Panc1 (cell line): ENCODE measurements around the gene UFSP2. TPM values are rescaled to one million over a fixed set of nuclear protein-coding genes. Genes with fewer than 3 reads are reported as not detected.
"Not testable (repeated sequence)": the region's sequence is repeated elsewhere in the genome, so short reads cannot be mapped to it uniquely, and the experiment has no call there.

ENCODE experiments used
- ATAC-seq: fragments of 200-7000 bp; cut with Tn5 transposase; 2 replicates; pipeline ENCODE4 v1.9.1; 2020; ENCODE audit warnings: mild to moderate bottlenecking, moderate library complexity
- BruUV-seq: library from RNA; stranded (reverse); fragments of 400-500 nt; replicated peaks from 2 replicates; lab custom pipeline; 2021; lab: Mats Ljungman, UMichigan
- CTCF ChIA-PET: fragments of 300-600 bp; sonication (Branson Sonifier 250); formaldehyde crosslinking; loops from one replicate; lab custom pipeline; 2022; ENCODE audit warnings: antibody characterized with exemption; lab: Charles Lee
- POLR2A ChIA-PET: fragments of 300-600 bp; sonication (Branson Sonifier 250); formaldehyde crosslinking; loops from one replicate; lab custom pipeline; 2022; ENCODE audit warnings: antibody characterized with exemption; lab: Charles Lee
- DNase-seq: peaks from one replicate; pipeline ENCODE4 v3.0.0-alpha.2; 2010; ENCODE audit warnings: low read depth, low spot score
- H3K27ac ChIP-seq: 2 replicates; pipeline ENCODE4 v1.5.1; 2011; ENCODE audit warnings: mild to moderate bottlenecking, low read length, inconsistent platforms
- H3K27me3 ChIP-seq: fragments of 200-500 bp; sonication (Bioruptor generic); 2 replicates; pipeline ENCODE4 v1.6.0; 2014; ENCODE audit warnings: low read length, inconsistent platforms; ENCODE audit not compliant: control insufficient read depth, insufficient read depth
- H3K36me3 ChIP-seq: fragments of 200-500 bp; sonication (Bioruptor generic); 2 replicates; pipeline ENCODE4 v1.5.1; 2014; ENCODE audit warnings: inconsistent platforms, mild to moderate bottlenecking, low read length, moderate library complexity; ENCODE audit not compliant: control insufficient read depth, insufficient read depth
- H3K4me1 ChIP-seq: 2 replicates; pipeline ENCODE4 v1.5.1; 2011; ENCODE audit warnings: inconsistent platforms, mild to moderate bottlenecking, low read length, moderate library complexity; ENCODE audit not compliant: control insufficient read depth, insufficient read depth
- H3K4me3 ChIP-seq, 2 experiments: 2 replicates each; pipeline ENCODE4 v1.5.1; 2011 to 2012; ENCODE audit warnings: low read depth in 2 of 2, low read length in 2 of 2, mild to moderate bottlenecking in 2 of 2, inconsistent platforms in 1 of 2, moderate library complexity in 1 of 2
- H3K9me3 ChIP-seq: fragments of 200-500 bp; sonication (Bioruptor generic); 2 replicates; pipeline ENCODE4 v1.5.1; 2014; ENCODE audit warnings: low read depth, mild to moderate bottlenecking, inconsistent platforms, low read length, moderate library complexity; ENCODE audit not compliant: control insufficient read depth, insufficient read depth
- POLR2AphosphoS5 ChIP-seq: IDR thresholded peaks from 2 replicates; pipeline ENCODE4 v1.6.1; 2012; ENCODE audit warnings: mild to moderate bottlenecking, low read depth, low read length, moderate library complexity
- SIN3A ChIP-seq: IDR thresholded peaks from 2 replicates; pipeline ENCODE4 v1.6.1; 2012; ENCODE audit warnings: low read depth, mild to moderate bottlenecking, low read length, moderate library complexity, borderline replicate concordance; ENCODE audit not compliant: insufficient read depth
- TCF7L2 ChIP-seq: IDR thresholded peaks from 2 replicates; pipeline ENCODE4 v1.6.1; 2011; ENCODE audit warnings: mild to moderate bottlenecking, low read depth, low read length, inconsistent platforms
- in situ Hi-C: cut with HindIII; loops from 2 replicates; pipeline ENCODE4 v1.10.0; 2016; ENCODE audit warnings: low sequenced_read_pairs, low pct_unique_long_range_greater_than_20kb
- intact Hi-C: fragments of 100-400 bp; cut with micrococcal nuclease; formaldehyde crosslinking; loops from one replicate; pipeline ENCODE4 v1.10.0; 2022; ENCODE audit not compliant: unreplicated experiment
- total RNA-seq: library from RNA; stranded (reverse); gene quantifications from one replicate; pipeline ENCODE4 v1.2.1, GENCODE V29; 2021; ENCODE audit not compliant: unreplicated experiment
- TF ChIP-seq, protein P1 (sequence below), 2 experiments: IDR thresholded peaks; 2 replicates each; pipeline ENCODE4 v1.6.1; 2011 to 2012; ENCODE audit warnings: low read depth in 2 of 2, control low read depth in 1 of 2, low read length in 1 of 2, mild to moderate bottlenecking in 1 of 2, moderate library complexity in 1 of 2; ENCODE audit not compliant: insufficient read depth in 1 of 2
- TF ChIP-seq, protein P2 (sequence below): fragments of 450-650 bp; IDR thresholded peaks from 2 replicates; pipeline ENCODE4 v1.5.1; 2017; ENCODE audit warnings: mild to moderate bottlenecking

The UFSP2 gene
- total RNA-seq, 1 experiment from 2014 or later = 17.0 TPM

DNA sequence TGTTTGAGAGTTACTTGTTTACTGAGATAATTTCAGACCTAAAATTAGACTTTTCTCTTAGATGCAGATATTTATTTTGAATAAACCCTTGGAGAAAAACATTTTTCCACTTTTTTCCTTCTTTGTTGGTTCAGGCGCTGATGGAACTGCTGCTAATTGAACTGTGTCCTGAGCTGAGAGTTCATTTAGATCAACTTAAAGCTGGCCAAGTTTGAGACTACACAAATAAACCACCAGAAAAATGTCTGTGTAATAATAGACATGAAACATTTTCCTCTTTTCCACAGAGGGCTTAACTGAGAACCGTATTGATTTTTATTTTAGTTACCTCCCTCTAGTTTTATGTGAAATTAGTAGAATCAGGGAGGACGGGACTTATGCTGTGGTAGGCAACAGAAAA is 62.5 kb downstream of the UFSP2 start:
- ATAC-seq (no peak), DNase-seq (no peak)
- intact Hi-C loops (no loop called here), in situ Hi-C loops (no loop called here)
- BruUV-seq = no TSS peak
- no peaks in the 10 kb centered on the region for H3K4me1 ChIP-seq
- no peaks in the 10 kb centered on the region for H3K27me3 ChIP-seq
- CTCF ChIA-PET = no interaction called here
- H3K4me3 ChIP-seq = no peak overlapping the region
- no peak overlapping the region for H3K27ac ChIP-seq
- POLR2A ChIA-PET = no interaction called here
- H3K36me3 ChIP-seq = no peaks in the 10 kb centered on the region
- H3K9me3 ChIP-seq = no peaks in the 10 kb centered on the region
- TF ChIP-seq, protein P1, sequence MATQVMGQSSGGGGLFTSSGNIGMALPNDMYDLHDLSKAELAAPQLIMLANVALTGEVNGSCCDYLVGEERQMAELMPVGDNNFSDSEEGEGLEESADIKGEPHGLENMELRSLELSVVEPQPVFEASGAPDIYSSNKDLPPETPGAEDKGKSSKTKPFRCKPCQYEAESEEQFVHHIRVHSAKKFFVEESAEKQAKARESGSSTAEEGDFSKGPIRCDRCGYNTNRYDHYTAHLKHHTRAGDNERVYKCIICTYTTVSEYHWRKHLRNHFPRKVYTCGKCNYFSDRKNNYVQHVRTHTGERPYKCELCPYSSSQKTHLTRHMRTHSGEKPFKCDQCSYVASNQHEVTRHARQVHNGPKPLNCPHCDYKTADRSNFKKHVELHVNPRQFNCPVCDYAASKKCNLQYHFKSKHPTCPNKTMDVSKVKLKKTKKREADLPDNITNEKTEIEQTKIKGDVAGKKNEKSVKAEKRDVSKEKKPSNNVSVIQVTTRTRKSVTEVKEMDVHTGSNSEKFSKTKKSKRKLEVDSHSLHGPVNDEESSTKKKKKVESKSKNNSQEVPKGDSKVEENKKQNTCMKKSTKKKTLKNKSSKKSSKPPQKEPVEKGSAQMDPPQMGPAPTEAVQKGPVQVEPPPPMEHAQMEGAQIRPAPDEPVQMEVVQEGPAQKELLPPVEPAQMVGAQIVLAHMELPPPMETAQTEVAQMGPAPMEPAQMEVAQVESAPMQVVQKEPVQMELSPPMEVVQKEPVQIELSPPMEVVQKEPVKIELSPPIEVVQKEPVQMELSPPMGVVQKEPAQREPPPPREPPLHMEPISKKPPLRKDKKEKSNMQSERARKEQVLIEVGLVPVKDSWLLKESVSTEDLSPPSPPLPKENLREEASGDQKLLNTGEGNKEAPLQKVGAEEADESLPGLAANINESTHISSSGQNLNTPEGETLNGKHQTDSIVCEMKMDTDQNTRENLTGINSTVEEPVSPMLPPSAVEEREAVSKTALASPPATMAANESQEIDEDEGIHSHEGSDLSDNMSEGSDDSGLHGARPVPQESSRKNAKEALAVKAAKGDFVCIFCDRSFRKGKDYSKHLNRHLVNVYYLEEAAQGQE (IDR thresholded peaks at IDR 0.05; ENCODE audit: insufficient read depth in 1 of 2, low read depth in 2 of 2, low read length in 1 of 2) = no peak
- TF ChIP-seq SIN3A = no peak
- no peak for TF ChIP-seq TCF7L2
- no peak for TF ChIP-seq POLR2AphosphoS5
- TF ChIP-seq, protein P2, sequence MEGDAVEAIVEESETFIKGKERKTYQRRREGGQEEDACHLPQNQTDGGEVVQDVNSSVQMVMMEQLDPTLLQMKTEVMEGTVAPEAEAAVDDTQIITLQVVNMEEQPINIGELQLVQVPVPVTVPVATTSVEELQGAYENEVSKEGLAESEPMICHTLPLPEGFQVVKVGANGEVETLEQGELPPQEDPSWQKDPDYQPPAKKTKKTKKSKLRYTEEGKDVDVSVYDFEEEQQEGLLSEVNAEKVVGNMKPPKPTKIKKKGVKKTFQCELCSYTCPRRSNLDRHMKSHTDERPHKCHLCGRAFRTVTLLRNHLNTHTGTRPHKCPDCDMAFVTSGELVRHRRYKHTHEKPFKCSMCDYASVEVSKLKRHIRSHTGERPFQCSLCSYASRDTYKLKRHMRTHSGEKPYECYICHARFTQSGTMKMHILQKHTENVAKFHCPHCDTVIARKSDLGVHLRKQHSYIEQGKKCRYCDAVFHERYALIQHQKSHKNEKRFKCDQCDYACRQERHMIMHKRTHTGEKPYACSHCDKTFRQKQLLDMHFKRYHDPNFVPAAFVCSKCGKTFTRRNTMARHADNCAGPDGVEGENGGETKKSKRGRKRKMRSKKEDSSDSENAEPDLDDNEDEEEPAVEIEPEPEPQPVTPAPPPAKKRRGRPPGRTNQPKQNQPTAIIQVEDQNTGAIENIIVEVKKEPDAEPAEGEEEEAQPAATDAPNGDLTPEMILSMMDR = no peak

DNA sequence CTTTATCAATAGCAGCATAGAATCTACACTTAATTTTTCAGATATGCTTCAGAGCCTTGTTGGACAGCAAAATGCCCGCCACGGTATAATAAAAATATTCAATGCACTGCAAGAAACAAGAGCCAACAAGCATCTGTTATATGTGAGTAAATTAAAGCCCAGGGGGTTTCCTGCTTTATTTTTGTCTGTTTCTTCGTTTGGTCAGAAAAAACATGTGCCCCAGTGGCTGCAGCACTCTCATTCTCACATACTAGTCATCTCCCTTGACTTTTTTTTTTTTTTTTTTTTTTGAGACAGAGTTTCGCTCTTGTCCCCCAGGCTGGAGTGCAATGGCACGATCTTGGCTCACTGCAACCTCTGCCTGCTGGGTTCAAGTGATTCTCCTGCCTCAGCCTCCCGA is 63.2 kb downstream of the UFSP2 start:
- intact Hi-C loops, BruUV-seq, H3K36me3 ChIP-seq, H3K4me1 ChIP-seq, H3K9me3 ChIP-seq, H3K27ac ChIP-seq, in situ Hi-C loops, DNase-seq, CTCF ChIA-PET, POLR2A ChIA-PET, H3K27me3 ChIP-seq, ATAC-seq, H3K4me3 ChIP-seq: not testable (repeated sequence)

DNA sequence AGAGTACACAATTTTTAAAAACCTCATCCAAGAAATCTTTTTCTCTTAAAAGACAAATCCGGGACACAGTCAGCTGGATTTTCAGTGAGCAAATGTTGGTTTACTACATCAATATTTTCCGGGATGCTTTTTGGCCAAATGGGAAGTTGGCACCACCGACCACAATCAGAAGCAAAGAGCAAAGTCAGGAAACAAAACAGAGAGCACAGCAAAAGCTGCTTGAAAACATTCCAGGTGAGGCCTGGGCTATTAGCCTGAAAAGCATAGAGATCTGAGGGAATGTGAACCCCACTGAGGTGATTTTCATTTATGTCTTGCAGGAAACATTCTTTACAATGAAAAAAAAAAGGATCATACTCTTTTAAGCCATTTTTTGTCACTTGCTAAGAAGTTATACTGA is 63.9 kb downstream of the UFSP2 start:
- no peaks in the 10 kb centered on the region for H3K4me1 ChIP-seq
- no peaks in the 10 kb centered on the region for H3K36me3 ChIP-seq
- no peaks in the 10 kb centered on the region for H3K9me3 ChIP-seq
- no peak overlapping the region for H3K4me3 ChIP-seq
- in situ Hi-C loops = no loop called here
- DNase-seq (no peak), ATAC-seq (no peak)
- intact Hi-C loops = no loop called here
- no TSS peak for BruUV-seq
- H3K27ac ChIP-seq = no peak overlapping the region
- POLR2A ChIA-PET = no interaction called here
- CTCF ChIA-PET = no interaction called here
- H3K27me3 ChIP-seq = no peaks in the 10 kb centered on the region
- TF ChIP-seq, protein P1 (IDR thresholded peaks at IDR 0.05; ENCODE audit: insufficient read depth in 1 of 2, low read depth in 2 of 2, low read length in 1 of 2) = no peak
- TF ChIP-seq SIN3A (no peak), POLR2AphosphoS5 (no peak), TCF7L2 (no peak)
- TF ChIP-seq, protein P2 = no peak
